ENCODE data around the gene TPRG1L. TPM values are rescaled to one million over a fixed set of nuclear protein-coding genes. Genes with fewer than 3 reads are reported as not detected.

The TPRG1L gene
- total and polyA plus RNA-seq, 2 donors from 2014 or later: 37.1 to 72.4 TPM

GRCh38 chr1:3611170-3612019 lies 13.4 kb upstream of the TPRG1L start, which contains the start of gene MEGF6:
Gene MEGF6 (minus strand): TSS chr1:3611508. CDS start chr1:3611268, 240 bp downstream.
- Histone ChIP-seq H3K4me1 (ENCODE audit: control insufficient read depth in 2 of 3, insufficient read depth in 2 of 3, low read depth in 1 of 3, low read length in 3 of 3) (peaks cover 0 to 10% (median 0%) of the 10 kb centered on the region in 3 donors), H3K27ac (ENCODE audit: low read depth in 2 of 2, low read length in 2 of 2) (no peak within 1 kb of the TSS), H3K27me3 (ENCODE audit: control insufficient read depth, insufficient read depth, low read length) (no peaks in the 10 kb centered on the region), H3K9me3 (ENCODE audit: control insufficient read depth in 2 of 3, insufficient read depth in 1 of 3, low read length in 3 of 3) (no peaks in the 10 kb centered on the region), H3K9ac (ENCODE audit: low read length in 3 of 3) (no peak within 1 kb of the TSS), H3K36me3 (ENCODE audit: control insufficient read depth in 2 of 3, insufficient read depth in 3 of 3, low read length in 3 of 3) (no peaks in the 10 kb centered on the region), H3K4me3 (ENCODE audit: low read length in 3 of 3) (peak within 1 kb of the TSS in 1 of 3 donors; percentile 28)
- FAIRE-seq (no peak), DNase-seq (peak in 4 of 5 donors; percentile 92 to 98 (median 95))
- intact Hi-C loops (cut with DNase I): no loop called here
- no peak for TF ChIP-seq CTCF (IDR thresholded peaks at IDR 0.05; ENCODE audit: borderline replicate concordance, extremely low read depth, insufficient read depth)

DNA sequence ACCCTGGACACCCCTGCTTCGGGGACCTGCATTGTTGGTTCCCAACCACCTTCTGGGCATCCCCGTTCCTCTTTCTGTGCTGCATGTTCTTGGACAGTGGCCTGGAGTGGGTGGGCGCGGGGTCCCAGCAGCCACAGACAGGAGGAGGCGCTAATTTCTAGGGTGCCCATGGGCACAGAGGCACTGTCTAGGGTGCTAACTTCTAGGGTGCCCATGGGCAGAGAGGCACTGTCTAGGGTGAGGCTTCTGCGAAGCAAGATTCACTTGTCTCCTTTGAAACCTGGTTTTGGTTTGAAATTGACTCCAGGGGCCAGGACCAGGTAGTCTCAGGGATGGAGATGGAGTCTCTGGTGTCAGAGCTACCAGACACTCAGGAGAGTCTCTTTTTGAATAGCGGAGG lies 12.7 kb upstream of the TPRG1L start:
- TF ChIP-seq CTCF (IDR thresholded peaks at IDR 0.05; ENCODE audit: borderline replicate concordance, extremely low read depth, insufficient read depth): no peak
- intact Hi-C loops (cut with DNase I): no loop called here
- Histone ChIP-seq H3K27me3 (ENCODE audit: control insufficient read depth, insufficient read depth, low read length) (no peaks in the 10 kb centered on the region), H3K9me3 (ENCODE audit: control insufficient read depth in 2 of 3, insufficient read depth in 1 of 3, low read length in 3 of 3) (no peaks in the 10 kb centered on the region), H3K4me3 (ENCODE audit: low read length in 3 of 3) (no peak overlapping the region), H3K4me1 (ENCODE audit: control insufficient read depth in 2 of 3, insufficient read depth in 2 of 3, low read depth in 1 of 3, low read length in 3 of 3) (peaks cover 0 to 10% (median 0%) of the 10 kb centered on the region in 3 donors), H3K9ac (ENCODE audit: low read length in 3 of 3) (no peak overlapping the region), H3K27ac (ENCODE audit: low read depth in 2 of 2, low read length in 2 of 2) (no peak overlapping the region), H3K36me3 (ENCODE audit: control insufficient read depth in 2 of 3, insufficient read depth in 3 of 3, low read length in 3 of 3) (no peaks in the 10 kb centered on the region)
- FAIRE-seq (no peak), DNase-seq (no peak)

DNA sequence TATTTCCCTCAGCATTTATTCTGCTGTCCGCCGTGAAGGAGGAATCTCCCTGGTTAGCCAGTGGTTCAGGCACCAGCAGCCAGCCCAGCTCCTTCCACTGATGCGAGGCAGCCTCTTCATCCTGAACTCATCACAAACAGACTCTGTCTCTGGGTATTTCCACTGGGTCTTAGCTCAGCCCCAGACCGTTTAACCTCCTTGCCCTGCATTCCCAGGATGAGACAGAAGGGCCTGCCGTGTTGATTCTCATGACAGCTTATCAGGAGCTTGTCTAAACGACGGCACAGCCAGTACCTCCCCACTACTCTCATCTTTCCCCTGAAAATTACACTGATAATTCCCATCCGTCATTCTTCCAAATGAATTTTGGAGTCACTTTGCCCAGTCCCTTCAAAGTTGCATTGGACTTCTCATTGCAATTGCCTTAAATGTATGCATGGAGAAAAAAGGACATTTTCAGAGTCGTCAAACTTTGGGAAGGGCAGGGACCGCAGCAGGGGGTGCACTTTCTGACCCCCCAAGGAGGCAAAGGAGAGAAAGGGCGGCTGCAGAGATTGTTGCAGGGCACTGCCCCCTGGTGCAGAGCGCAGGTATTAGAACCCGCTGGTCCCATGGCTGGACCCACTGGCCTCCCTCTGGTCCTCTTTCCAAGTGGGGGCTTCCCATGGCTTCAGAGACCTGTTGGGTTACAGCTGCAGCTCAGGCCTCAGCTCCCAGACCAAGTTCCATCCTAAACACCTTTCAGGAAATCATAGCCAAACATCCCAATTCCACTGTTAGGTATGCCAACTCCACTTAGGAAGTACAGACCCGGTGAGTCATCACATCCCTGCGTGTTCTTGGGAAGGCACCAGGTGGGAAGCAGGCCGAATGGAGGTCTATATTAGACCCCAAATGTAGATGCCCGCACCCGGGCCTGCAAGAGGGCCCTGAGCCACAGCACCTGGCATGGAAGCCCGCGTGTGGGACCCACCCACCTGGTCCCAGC lies 9.8 kb upstream of the TPRG1L start:
- TF ChIP-seq CTCF (IDR thresholded peaks at IDR 0.05; ENCODE audit: borderline replicate concordance, extremely low read depth, insufficient read depth): peak; percentile 32
- DNase-seq: no peak
- H3K4me1 ChIP-seq (ENCODE audit: control insufficient read depth in 2 of 3, insufficient read depth in 2 of 3, low read depth in 1 of 3, low read length in 3 of 3): peaks cover 0 to 10% (median 0%) of the 10 kb centered on the region in 3 donors
- H3K4me3 ChIP-seq (ENCODE audit: low read length in 3 of 3): no peak overlapping the region
- intact Hi-C loops (cut with DNase I): loop anchor here (5.0 kb wide), 1 partner anchor 128 kb away; no protein-coding TSS in a partner anchor
- no peak overlapping the region for H3K27ac ChIP-seq (ENCODE audit: low read depth in 2 of 2, low read length in 2 of 2)
- no peaks in the 10 kb centered on the region for H3K36me3 ChIP-seq (ENCODE audit: control insufficient read depth in 2 of 3, insufficient read depth in 3 of 3, low read length in 3 of 3)
- H3K9me3 ChIP-seq (ENCODE audit: control insufficient read depth in 2 of 3, insufficient read depth in 1 of 3, low read length in 3 of 3): no peaks in the 10 kb centered on the region
- FAIRE-seq: no peak
- H3K27me3 ChIP-seq (ENCODE audit: control insufficient read depth, insufficient read depth, low read length): no peaks in the 10 kb centered on the region
- no peak overlapping the region for H3K9ac ChIP-seq (ENCODE audit: low read length in 3 of 3)

All from kidney (tissue), 14 donors.